ENCODE results near the gene SPHK2.

GRCh38 chr19:48603850-48604249 lies 15.5 kb upstream of the SPHK2 start:
- TF ChIP-seq CTCF (IDR thresholded peaks at IDR 0.05; ENCODE audit: low read depth, low read length, poor library complexity, severe bottlenecking) (no peak), EZH2phosphoT487 (IDR thresholded peaks at IDR 0.05; ENCODE audit: borderline replicate concordance, low read length) (no peak)

Measured in DOHH2 (cell line).